HG03558 (cell line): ENCODE measurements around the gene OGFOD1.

Experiments used
- ATAC-seq: cut with Tn5 transposase; IDR thresholded peaks from one replicate; pipeline ENCODE4 v1.9.1; 2021; ENCODE audit warnings: moderate number of reproducible peaks; ENCODE audit not compliant: unreplicated experiment; ENCODE audit errors: extremely low read depth

OGFOD1 gene

DNA sequence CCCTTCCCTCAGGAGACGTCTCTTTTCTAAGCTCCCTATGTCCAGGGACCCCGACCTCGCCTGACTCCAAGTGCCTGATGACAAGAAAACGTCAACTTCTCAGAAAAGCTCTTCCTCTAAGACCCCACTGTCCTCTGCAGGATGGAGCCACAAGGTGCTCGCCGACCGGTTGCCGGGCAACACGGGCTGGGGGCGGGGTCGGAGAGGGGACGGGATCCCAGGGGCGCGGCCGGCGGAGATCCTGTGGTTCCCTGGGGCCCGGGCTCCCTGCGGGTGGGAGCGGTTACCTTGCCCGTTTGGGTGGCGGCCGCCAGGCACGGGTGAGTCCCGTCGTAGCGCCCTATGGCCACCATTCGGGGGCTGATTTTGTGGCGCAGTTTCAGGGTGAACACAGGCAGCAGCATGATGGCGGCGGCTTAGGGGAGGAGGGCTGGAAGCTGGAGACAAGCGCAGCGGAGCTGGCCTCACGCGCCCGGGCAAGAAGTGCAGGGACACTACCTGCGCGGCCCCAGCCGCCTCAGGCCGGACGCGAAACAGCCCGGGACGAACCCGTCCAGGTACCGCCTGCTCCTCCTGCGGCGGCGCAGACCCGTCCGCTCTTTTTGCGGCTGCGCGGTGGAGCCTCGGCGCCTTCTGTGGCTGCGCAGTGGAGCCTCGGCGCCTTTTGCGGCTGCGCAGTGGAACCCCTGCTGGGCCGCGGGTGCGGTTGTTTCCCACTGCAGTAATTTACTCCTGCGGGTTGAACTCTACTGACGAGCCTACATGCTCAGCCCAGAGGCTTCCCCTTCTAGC is 68.3 kb downstream of the OGFOD1 start, which contains the start of gene BBS2:
TSS of gene BBS2 (minus strand) at position 566 of the 792 bp plus-strand sequence. CDS start at position 404, 162 bp downstream.
- peak; percentile 40 for ATAC-seq

DNA sequence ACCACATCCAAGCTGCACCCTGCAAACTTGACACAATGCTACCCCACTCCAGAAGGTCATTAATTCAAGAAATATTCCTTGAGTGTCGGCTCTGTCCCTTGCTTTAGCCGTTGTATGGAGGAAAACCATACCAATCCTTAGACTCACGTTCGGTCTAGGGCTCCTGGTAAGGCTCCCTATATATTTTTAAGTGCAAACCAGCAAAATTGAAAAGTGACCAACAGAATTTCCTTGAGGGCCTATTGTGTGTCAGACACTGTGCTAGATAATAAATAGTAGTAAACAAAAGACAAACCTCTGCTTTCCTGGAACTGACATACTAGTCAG is 68.9 kb downstream of the OGFOD1 start:
- no peak for ATAC-seq

DNA sequence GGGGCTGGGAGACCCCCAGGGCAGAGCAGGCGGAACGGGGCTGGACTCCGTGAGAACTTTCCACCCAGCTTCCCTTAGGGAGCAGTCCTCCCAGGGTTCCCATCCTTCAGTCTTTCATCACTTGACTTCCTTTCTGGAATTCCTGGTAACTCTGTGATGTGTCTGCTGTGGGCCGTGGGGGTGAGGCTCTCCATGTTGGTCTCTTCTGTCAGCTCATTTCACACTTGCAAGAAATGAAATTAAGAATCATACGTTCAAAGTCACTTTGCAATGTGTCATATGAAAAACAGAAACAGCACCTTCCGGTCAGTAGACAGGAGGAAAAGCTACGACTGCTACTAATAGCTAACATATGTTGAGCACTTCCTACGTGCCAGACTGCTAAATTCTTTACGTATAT is 73.9 kb downstream of the OGFOD1 start:
- no peak for ATAC-seq
